Measurements from ENCODE around the gene SLC1A2.

Gene SLC1A2

GRCh38 chr11:35414776-35415175 is 4.6 kb downstream of the SLC1A2 start:
- TF ChIP-seq SPI1 (IDR thresholded peaks at IDR 0.05; ENCODE audit: borderline replicate concordance, low read depth) = no peak
- TF ChIP-seq, protein P1, sequence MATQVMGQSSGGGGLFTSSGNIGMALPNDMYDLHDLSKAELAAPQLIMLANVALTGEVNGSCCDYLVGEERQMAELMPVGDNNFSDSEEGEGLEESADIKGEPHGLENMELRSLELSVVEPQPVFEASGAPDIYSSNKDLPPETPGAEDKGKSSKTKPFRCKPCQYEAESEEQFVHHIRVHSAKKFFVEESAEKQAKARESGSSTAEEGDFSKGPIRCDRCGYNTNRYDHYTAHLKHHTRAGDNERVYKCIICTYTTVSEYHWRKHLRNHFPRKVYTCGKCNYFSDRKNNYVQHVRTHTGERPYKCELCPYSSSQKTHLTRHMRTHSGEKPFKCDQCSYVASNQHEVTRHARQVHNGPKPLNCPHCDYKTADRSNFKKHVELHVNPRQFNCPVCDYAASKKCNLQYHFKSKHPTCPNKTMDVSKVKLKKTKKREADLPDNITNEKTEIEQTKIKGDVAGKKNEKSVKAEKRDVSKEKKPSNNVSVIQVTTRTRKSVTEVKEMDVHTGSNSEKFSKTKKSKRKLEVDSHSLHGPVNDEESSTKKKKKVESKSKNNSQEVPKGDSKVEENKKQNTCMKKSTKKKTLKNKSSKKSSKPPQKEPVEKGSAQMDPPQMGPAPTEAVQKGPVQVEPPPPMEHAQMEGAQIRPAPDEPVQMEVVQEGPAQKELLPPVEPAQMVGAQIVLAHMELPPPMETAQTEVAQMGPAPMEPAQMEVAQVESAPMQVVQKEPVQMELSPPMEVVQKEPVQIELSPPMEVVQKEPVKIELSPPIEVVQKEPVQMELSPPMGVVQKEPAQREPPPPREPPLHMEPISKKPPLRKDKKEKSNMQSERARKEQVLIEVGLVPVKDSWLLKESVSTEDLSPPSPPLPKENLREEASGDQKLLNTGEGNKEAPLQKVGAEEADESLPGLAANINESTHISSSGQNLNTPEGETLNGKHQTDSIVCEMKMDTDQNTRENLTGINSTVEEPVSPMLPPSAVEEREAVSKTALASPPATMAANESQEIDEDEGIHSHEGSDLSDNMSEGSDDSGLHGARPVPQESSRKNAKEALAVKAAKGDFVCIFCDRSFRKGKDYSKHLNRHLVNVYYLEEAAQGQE (IDR thresholded peaks at IDR 0.05; ENCODE audit: insufficient replicate concordance, low read depth) = no peak
- no peak for TF ChIP-seq GABPA (IDR thresholded peaks at IDR 0.05; ENCODE audit: low read depth)
- TF ChIP-seq POLR2AphosphoS5 (IDR thresholded peaks at IDR 0.05; ENCODE audit: low read depth) = no peak
- TF ChIP-seq, protein P2, sequence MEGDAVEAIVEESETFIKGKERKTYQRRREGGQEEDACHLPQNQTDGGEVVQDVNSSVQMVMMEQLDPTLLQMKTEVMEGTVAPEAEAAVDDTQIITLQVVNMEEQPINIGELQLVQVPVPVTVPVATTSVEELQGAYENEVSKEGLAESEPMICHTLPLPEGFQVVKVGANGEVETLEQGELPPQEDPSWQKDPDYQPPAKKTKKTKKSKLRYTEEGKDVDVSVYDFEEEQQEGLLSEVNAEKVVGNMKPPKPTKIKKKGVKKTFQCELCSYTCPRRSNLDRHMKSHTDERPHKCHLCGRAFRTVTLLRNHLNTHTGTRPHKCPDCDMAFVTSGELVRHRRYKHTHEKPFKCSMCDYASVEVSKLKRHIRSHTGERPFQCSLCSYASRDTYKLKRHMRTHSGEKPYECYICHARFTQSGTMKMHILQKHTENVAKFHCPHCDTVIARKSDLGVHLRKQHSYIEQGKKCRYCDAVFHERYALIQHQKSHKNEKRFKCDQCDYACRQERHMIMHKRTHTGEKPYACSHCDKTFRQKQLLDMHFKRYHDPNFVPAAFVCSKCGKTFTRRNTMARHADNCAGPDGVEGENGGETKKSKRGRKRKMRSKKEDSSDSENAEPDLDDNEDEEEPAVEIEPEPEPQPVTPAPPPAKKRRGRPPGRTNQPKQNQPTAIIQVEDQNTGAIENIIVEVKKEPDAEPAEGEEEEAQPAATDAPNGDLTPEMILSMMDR (IDR thresholded peaks at IDR 0.05; ENCODE audit: insufficient read depth, low read length) = no peak
- no peak for DNase-seq (ENCODE audit: low read depth in 1 of 2, low spot score in 1 of 2)
- H3K27me3 ChIP-seq (ENCODE audit: insufficient read depth, poor library complexity, severe bottlenecking) = peaks cover 53% of the 10 kb centered on the region

GRCh38 chr11:35414311-35414710 is 5.0 kb downstream of the SLC1A2 start:
- no peak overlapping the region for H3K4me3 ChIP-seq (replicated peaks; ENCODE audit: insufficient read depth, low read length)
- peaks cover 48% of the 10 kb centered on the region for H3K27me3 ChIP-seq (ENCODE audit: insufficient read depth, poor library complexity, severe bottlenecking)
- TF ChIP-seq POLR2AphosphoS5 (IDR thresholded peaks at IDR 0.05; ENCODE audit: low read depth) (no peak), SPI1 (IDR thresholded peaks at IDR 0.05; ENCODE audit: borderline replicate concordance, low read depth) (no peak), GABPA (IDR thresholded peaks at IDR 0.05; ENCODE audit: low read depth) (no peak)
- TF ChIP-seq, protein P1 (IDR thresholded peaks at IDR 0.05; ENCODE audit: insufficient replicate concordance, low read depth) = no peak
- TF ChIP-seq, protein P2 (IDR thresholded peaks at IDR 0.05; ENCODE audit: insufficient read depth, low read length) = no peak
- DNase-seq (ENCODE audit: low read depth in 1 of 2, low spot score in 1 of 2) = no peak
- H3K27ac ChIP-seq (replicated peaks) = no peak overlapping the region

More at GRCh38 chr11:35414776-35415175, 4.6 kb downstream of the SLC1A2 start:
- Histone ChIP-seq H3K4me3 (replicated peaks; ENCODE audit: insufficient read depth, low read length) (no peak overlapping the region), H3K27ac (replicated peaks) (no peak overlapping the region)

GRCh38 chr11:35413598-35413997 is 5.8 kb downstream of the SLC1A2 start:
- H3K27me3 ChIP-seq (ENCODE audit: insufficient read depth, poor library complexity, severe bottlenecking) = peaks cover 41% of the 10 kb centered on the region
- TF ChIP-seq POLR2AphosphoS5 (IDR thresholded peaks at IDR 0.05; ENCODE audit: low read depth) = no peak
- TF ChIP-seq, protein P1 (IDR thresholded peaks at IDR 0.05; ENCODE audit: insufficient replicate concordance, low read depth) = no peak
- TF ChIP-seq GABPA (IDR thresholded peaks at IDR 0.05; ENCODE audit: low read depth) = no peak
- TF ChIP-seq SPI1 (IDR thresholded peaks at IDR 0.05; ENCODE audit: borderline replicate concordance, low read depth) = no peak
- TF ChIP-seq, protein P2 (IDR thresholded peaks at IDR 0.05; ENCODE audit: insufficient read depth, low read length) = no peak
- no peak overlapping the region for H3K27ac ChIP-seq (replicated peaks)
- H3K4me3 ChIP-seq (replicated peaks; ENCODE audit: insufficient read depth, low read length) = no peak overlapping the region
- DNase-seq (ENCODE audit: low read depth in 1 of 2, low spot score in 1 of 2) = no peak
